Psoas muscle (tissue), 8 donors: Measurements from ENCODE around the gene C11orf65. TPM values are rescaled to one million over a fixed set of nuclear protein-coding genes. Genes with fewer than 3 reads are reported as not detected.

Source experiments
- ATAC-seq, 4 donors: fragments of 200-7000 bp; cut with Tn5 transposase; one replicate each; pipeline ENCODE4 v1.9.1; 2020; ENCODE audit warnings: moderate library complexity in 3 of 4, mild to moderate bottlenecking in 2 of 4
- DNase-seq, 2 donors: peaks; one replicate each; pipeline ENCODE4 v3.0.0-alpha.2; 2020
- H3K27ac ChIP-seq: fragments of 200-600 bp; one replicate; pipeline ENCODE4 v1.8.0; 2022
- H3K27me3 ChIP-seq, 3 donors: fragments of 200-600 bp in 1 of 3; one replicate each; pipeline versions ENCODE4 v1.6.1 to v1.8.0; 2013 to 2022; ENCODE audit warnings: low read length in 2 of 3, mild to moderate bottlenecking in 2 of 3, moderate library complexity in 1 of 3; ENCODE audit not compliant: insufficient read depth in 3 of 3
- H3K36me3 ChIP-seq, 2 donors: fragments of 200-600 bp in 1 of 2; one replicate each; pipeline versions ENCODE4 v1.6.1 to v1.8.0; 2013 to 2022; ENCODE audit warnings: low read depth in 1 of 2, mild to moderate bottlenecking in 1 of 2, moderate library complexity in 1 of 2; ENCODE audit not compliant: insufficient read depth in 1 of 2
- H3K4me1 ChIP-seq: fragments of 200-600 bp; one replicate; pipeline ENCODE4 v1.8.0; 2022
- H3K4me3 ChIP-seq: fragments of 200-600 bp; one replicate; pipeline ENCODE4 v1.8.0; 2022; ENCODE audit warnings: mild to moderate bottlenecking
- H3K9me3 ChIP-seq: fragments of 200-600 bp; one replicate; pipeline ENCODE4 v1.8.0; 2022
- WGBS, 3 donors: extraction: QIAGEN DNeasy Blood & Tissue Kit; methylation state at CpG; one replicate each; pipeline versions ENCODE4 v1.1.6 to v1.1.7; 2013; 5-methylcytosine and 5-hydroxymethylcytosine counted together
- intact Hi-C, 2 donors: fragments of 100-400 bp; cut with DNase I; formaldehyde crosslinking; loops; one replicate each; pipeline versions ENCODE4 v1.11.0 to v1.14.2; 2022
- polyA plus RNA-seq, 3 donors: library from polyadenylated mRNA; stranded (reverse); fragments of 200-250 nt; gene quantifications; one replicate each; pipeline ENCODE4 v1.2.3, GENCODE V29; 2013
- total RNA-seq, 4 donors: library from RNA; stranded (reverse); fragmentation: NEBNext Ultra II Directional in 2 of 4; extraction: Animal tissue kit (Norgen Biotek cat#: 25700) in 2 of 4; gene quantifications; one replicate each; pipeline versions ENCODE4 v1.2.1 to v1.2.4, GENCODE V29; 2021 to 2023
- TF ChIP-seq, protein P1 (sequence below): fragments of 200-600 bp; IDR thresholded peaks from one replicate; pipeline ENCODE4 v1.8.0; 2022; ENCODE audit warnings: antibody characterized with exemption
- donor health status: healthy with polysubstance abuse.
- donor health status: DM: no; HTN: no; CAD: no; lungs with moderate emphysema.
- donor health status: Bipolar disorder and iron deficiency.
- donor health status: healthy.
- donor health status: DM: yes; HTN: yes; CAD: no.
- donor health status: DM: no; HTN: no; CAD: no.
- donor health status: DM: no; HTN: no; CAD: no.
- donor health status: DM: yes; HTN: yes; CAD: no.

Gene C11orf65
- total and polyA plus RNA-seq, 7 donors = 0.16 to 0.64 (median 0.23) TPM

DNA sequence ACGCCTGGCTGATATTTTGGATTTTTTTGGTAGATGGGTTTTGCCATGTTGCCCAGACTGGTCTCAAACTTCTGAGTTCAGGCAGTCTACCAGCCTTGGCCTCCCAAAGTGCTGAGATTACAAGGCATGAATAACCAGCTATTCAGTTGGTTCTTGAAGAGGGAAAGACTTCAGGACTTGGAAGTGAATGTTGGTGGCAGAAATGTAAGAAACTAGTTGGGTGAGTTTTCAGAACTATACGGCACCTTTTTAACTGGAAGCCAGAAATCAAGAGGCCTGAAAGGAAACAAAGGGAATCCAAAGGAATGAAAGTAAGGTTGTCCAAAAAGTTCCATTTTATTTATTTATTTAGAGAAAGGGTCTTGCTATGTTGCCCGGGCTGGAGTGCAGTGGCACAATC is 28.0 kb upstream of the C11orf65 start:
- ATAC-seq = no peak
- Histone ChIP-seq H3K36me3 (peaks cover 0 to 3% of the 10 kb centered on the region in 2 donors), H3K9me3 (no peaks in the 10 kb centered on the region), H3K27ac (no peak overlapping the region), H3K27me3 (no peaks in the 10 kb centered on the region), H3K4me3 (no peak overlapping the region), H3K4me1 (peaks cover 11% of the 10 kb centered on the region)
- 97 to 99% (median 97%) methylated on average over 3 of the region's 3 CpGs for WGBS, 3 donors
- no peak for DNase-seq
- intact Hi-C loops = loop anchor here (5.0 to 10.0 kb wide), 3 partner anchors 97 to 159 kb away; partner anchors contain the start of gene EXPH5 (in 1 of the 2)
- TF ChIP-seq, protein P1, sequence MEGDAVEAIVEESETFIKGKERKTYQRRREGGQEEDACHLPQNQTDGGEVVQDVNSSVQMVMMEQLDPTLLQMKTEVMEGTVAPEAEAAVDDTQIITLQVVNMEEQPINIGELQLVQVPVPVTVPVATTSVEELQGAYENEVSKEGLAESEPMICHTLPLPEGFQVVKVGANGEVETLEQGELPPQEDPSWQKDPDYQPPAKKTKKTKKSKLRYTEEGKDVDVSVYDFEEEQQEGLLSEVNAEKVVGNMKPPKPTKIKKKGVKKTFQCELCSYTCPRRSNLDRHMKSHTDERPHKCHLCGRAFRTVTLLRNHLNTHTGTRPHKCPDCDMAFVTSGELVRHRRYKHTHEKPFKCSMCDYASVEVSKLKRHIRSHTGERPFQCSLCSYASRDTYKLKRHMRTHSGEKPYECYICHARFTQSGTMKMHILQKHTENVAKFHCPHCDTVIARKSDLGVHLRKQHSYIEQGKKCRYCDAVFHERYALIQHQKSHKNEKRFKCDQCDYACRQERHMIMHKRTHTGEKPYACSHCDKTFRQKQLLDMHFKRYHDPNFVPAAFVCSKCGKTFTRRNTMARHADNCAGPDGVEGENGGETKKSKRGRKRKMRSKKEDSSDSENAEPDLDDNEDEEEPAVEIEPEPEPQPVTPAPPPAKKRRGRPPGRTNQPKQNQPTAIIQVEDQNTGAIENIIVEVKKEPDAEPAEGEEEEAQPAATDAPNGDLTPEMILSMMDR = no peak

DNA sequence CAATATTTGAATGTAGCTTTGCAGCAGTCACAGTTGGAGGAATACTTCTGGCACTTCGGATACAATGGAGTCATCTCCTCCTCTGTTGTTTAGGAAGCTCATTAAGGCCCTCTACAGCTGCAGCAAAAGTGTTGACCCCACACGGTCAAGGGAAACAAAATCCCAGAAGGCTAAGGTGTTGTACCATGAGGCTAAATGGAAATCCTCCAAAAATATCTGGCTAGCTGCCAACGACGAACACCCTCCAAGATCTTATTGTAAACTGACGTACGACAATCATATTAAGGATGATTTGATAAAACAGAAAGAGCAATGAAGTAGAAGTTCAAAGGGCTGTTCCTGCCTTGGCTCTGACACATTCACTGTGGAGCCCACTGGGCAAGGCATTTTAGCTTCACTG is 26.9 kb upstream of the C11orf65 start:
- 37 to 49% (median 41%) methylated on average over 6 of the region's 6 CpGs for WGBS, 3 donors
- Histone ChIP-seq H3K27ac (no peak overlapping the region), H3K4me3 (no peak overlapping the region), H3K9me3 (no peaks in the 10 kb centered on the region), H3K4me1 (peaks cover 11% of the 10 kb centered on the region), H3K36me3 (peaks cover 0 to 15% of the 10 kb centered on the region in 2 donors), H3K27me3 (no peaks in the 10 kb centered on the region)
- DNase-seq (no peak), ATAC-seq (no peak)
- intact Hi-C loops = loop anchor here (10.0 kb wide), 2 partner anchors 151 to 161 kb away; no protein-coding TSS in a partner anchor
- TF ChIP-seq, protein P1 = no peak

DNA sequence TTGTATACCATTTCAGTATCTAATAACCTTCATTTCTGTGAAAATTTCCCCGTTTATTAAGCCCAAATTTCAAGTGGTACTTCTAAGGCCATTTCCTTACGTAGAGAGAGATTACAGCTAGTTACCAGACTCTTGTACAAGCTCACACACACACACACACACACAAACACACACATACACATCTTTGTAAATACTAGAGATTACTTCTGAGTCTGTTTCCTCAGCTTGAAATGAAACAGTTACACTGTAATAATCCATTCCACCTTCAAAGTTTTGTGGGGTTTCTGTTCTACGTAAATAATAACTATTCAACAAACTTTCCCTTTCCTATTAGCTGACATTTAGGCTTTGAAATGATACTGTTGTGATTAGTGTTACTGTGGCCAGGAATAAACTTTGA is 24.6 kb upstream of the C11orf65 start:
- intact Hi-C loops = loop anchor here (10.0 kb wide), 2 partner anchors 153 to 163 kb away; no protein-coding TSS in a partner anchor
- WGBS, 3 donors = 91 to 95% (median 94%) methylated on average over 3 of the region's 3 CpGs

DNA sequence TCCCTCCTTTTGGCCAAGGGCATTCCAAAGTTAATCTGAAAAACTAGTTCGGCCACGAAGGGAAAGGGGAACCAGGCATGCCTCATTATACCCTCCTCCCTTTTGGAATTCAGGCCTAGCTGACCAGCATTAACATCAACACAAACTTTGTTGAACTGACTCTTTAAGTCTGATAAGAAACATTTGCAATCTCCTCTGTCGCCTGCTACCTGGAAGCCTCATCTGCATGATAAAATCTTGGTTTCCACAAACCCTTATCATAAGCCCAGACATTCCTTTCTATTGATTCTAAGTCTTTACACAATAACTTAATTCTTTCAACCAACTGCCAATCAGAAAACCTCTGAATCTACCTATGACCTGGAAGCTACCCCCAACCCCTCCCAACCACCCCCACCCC is 19.5 kb upstream of the C11orf65 start:
- no peaks in the 10 kb centered on the region for H3K4me1 ChIP-seq
- H3K36me3 ChIP-seq = peaks cover 0 to 84% of the 10 kb centered on the region in 2 donors
- H3K27me3 ChIP-seq = no peaks in the 10 kb centered on the region
- intact Hi-C loops = no loop called here
- no peaks in the 10 kb centered on the region for H3K9me3 ChIP-seq
- TF ChIP-seq, protein P1 = no peak
- ATAC-seq = no peak
- no peak overlapping the region for H3K4me3 ChIP-seq
- 96 to 99% (median 97%) methylated on average over 3 of the region's 3 CpGs for WGBS, 3 donors
- H3K27ac ChIP-seq = no peak overlapping the region
- DNase-seq = no peak

More for the DNA sequence above, 24.6 kb upstream of the C11orf65 start:
- TF ChIP-seq, protein P1 = no peak
- Histone ChIP-seq H3K9me3 (no peaks in the 10 kb centered on the region), H3K36me3 (peaks cover 0 to 35% of the 10 kb centered on the region in 2 donors), H3K4me3 (no peak overlapping the region), H3K27me3 (no peaks in the 10 kb centered on the region), H3K4me1 (peaks cover 9% of the 10 kb centered on the region), H3K27ac (no peak overlapping the region)
- ATAC-seq (no peak), DNase-seq (no peak)

DNA sequence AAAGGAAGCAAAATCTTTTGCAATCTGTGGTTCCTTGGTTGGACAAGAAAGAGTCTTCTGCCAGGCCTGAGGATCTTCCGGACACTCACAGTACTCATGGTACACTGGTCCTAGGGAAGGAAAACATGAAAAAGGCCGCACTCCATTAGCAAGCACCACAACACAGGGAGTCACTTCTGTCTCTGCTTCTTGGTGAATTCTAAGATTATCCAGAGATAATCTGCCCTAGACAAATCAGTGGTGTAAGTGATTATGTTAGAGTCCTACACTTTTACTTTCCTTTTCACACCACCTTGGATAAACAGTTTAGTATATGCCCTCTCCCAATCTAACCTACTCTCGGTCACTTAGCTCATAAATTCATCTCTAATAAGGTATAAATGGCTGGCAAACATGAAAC is 19.0 kb upstream of the C11orf65 start:
- H3K27me3 ChIP-seq = no peaks in the 10 kb centered on the region
- DNase-seq = no peak
- no peak overlapping the region for H3K4me3 ChIP-seq
- no peaks in the 10 kb centered on the region for H3K9me3 ChIP-seq
- no peak overlapping the region for H3K27ac ChIP-seq
- intact Hi-C loops = no loop called here
- ATAC-seq = no peak
- WGBS, 3 donors = 94 to 100% (median 97%) methylated on average over 3 of the region's 3 CpGs
- H3K4me1 ChIP-seq = no peaks in the 10 kb centered on the region
- H3K36me3 ChIP-seq = peaks cover 0 to 89% of the 10 kb centered on the region in 2 donors
- TF ChIP-seq, protein P1 = no peak
